GM12878 (cell line): ENCODE measurements around the gene WDR86. TPM values are rescaled to one million over a fixed set of nuclear protein-coding genes. Genes with fewer than 3 reads are reported as not detected.

ENCODE experiments used
- ATAC-seq: fragments of 200-7000 bp; cut with Tn5 transposase; 3 replicates; pipeline ENCODE4 v1.9.1; 2020; ENCODE audit warnings: mild to moderate bottlenecking, moderate library complexity
- BruUV-seq: library from RNA; stranded (reverse); fragments of 400-500 nt; replicated peaks from 2 replicates; lab custom pipeline; 2021; lab: Mats Ljungman, UMichigan
- CTCF ChIA-PET: fragments of 300-600 bp; sonication (Branson Sonifier 250); formaldehyde crosslinking; extraction: SDS; loops from one replicate; lab custom pipeline; 2021; ENCODE audit warnings: inconsistent platforms; lab: Yijun Ruan, JAX
- POLR2A ChIA-PET: fragments of 350-600 bp; formaldehyde crosslinking; extraction: SDS; loops from one replicate; lab custom pipeline; 2021; ENCODE audit warnings: inconsistent platforms; lab: Charles Lee
- RAD21 ChIA-PET: fragments of 300-600 bp; sonication (Branson Sonifier 250); formaldehyde crosslinking; loops from one replicate; lab custom pipeline; 2023; ENCODE audit warnings: antibody characterized with exemption; ENCODE audit not compliant: unreplicated experiment; lab: Charles Lee
- SMC1A ChIA-PET: fragments of 300-600 bp; sonication (Branson Sonifier 250); formaldehyde crosslinking; loops from one replicate; lab custom pipeline; 2023; ENCODE audit not compliant: unreplicated experiment, uncharacterized antibody; lab: Charles Lee
- DNase-seq: peaks from one replicate; pipeline ENCODE4 v3.0.0-alpha.2; 2011; ENCODE audit warnings: low read depth, low spot score
- FAIRE-seq: peaks from 3 replicates; lab custom pipeline; 2011; peaks lifted over from hg19 to GRCh38; lab: Jason Lieb, UNC
- H2AFZ ChIP-seq: 2 replicates; pipeline ENCODE4 v1.6.0; 2011; ENCODE audit warnings: low read depth, low read length, control low read depth; ENCODE audit not compliant: control insufficient read depth
- H3K27ac ChIP-seq: 2 replicates; pipeline ENCODE4 v1.5.1; 2011; ENCODE audit warnings: control low read depth; ENCODE audit not compliant: control insufficient read depth, insufficient read depth
- H3K27me3 ChIP-seq, 2 experiments: replicated peaks in 1 of 2; 2 replicates each; pipeline versions ENCODE4 v1.6.0 to v1.6.1; 2011; ENCODE audit warnings: low read length in 1 of 2; ENCODE audit not compliant: control insufficient read depth in 2 of 2, insufficient read depth in 2 of 2
- H3K36me3 ChIP-seq, 2 experiments: 2 replicates each; pipeline ENCODE4 v1.5.1; 2011; ENCODE audit warnings: low read length in 1 of 2; ENCODE audit not compliant: control insufficient read depth in 2 of 2, insufficient read depth in 2 of 2
- H3K4me1 ChIP-seq: 2 replicates; pipeline ENCODE4 v1.6.1; 2011; ENCODE audit warnings: mild to moderate bottlenecking, low read length, moderate library complexity, mixed read lengths; ENCODE audit not compliant: control insufficient read depth, insufficient read depth
- H3K4me2 ChIP-seq: 2 replicates; pipeline ENCODE4 v1.6.0; 2011; ENCODE audit warnings: control low read depth; ENCODE audit not compliant: control insufficient read depth, insufficient read depth
- H3K4me3 ChIP-seq: fragments of 200-600 bp; sonication (generic); 2 replicates; pipeline ENCODE4 v1.5.1; 2016
- H3K79me2 ChIP-seq: 2 replicates; pipeline ENCODE4 v1.6.0; 2011; ENCODE audit warnings: low read length; ENCODE audit not compliant: control insufficient read depth, insufficient read depth
- H3K9ac ChIP-seq: 2 replicates; pipeline ENCODE4 v1.8.0; 2011; ENCODE audit warnings: low read length, control low read depth, mixed read lengths; ENCODE audit not compliant: control insufficient read depth, insufficient read depth
- H3K9me3 ChIP-seq: replicated peaks from 3 replicates; pipeline ENCODE4 v1.5.1; 2011; ENCODE audit warnings: mild to moderate bottlenecking, low read length; ENCODE audit not compliant: control insufficient read depth, insufficient read depth
- H4K20me1 ChIP-seq: 2 replicates; pipeline ENCODE4 v1.6.0; 2011; ENCODE audit not compliant: control insufficient read depth, insufficient read depth
- BCL3 ChIP-seq: IDR thresholded peaks from 2 replicates; pipeline ENCODE4 v1.6.1; 2011; ENCODE audit warnings: borderline replicate concordance, low read depth, mild to moderate bottlenecking, moderate library complexity, low read length; ENCODE audit not compliant: insufficient read depth, poor library complexity, severe bottlenecking
- BHLHE40 ChIP-seq, 2 experiments: fragments of 450-650 bp in 1 of 2; IDR thresholded peaks; 2 replicates each; pipeline ENCODE4 v1.6.1; 2011 to 2017; ENCODE audit warnings: low read depth in 2 of 2, borderline replicate concordance in 1 of 2, improper control_type of control experiment in 1 of 2, low read length in 1 of 2, mild to moderate bottlenecking in 1 of 2
- CTCF ChIP-seq, 3 experiments: IDR thresholded peaks in 2 of 3; conservative IDR thresholded peaks in 1 of 3; 2 replicates each; pipeline ENCODE4 v1.5.1; 2011; ENCODE audit warnings: low read depth in 3 of 3, low read length in 3 of 3, mild to moderate bottlenecking in 3 of 3, control low read depth in 2 of 3, moderate library complexity in 2 of 3, inconsistent platforms in 1 of 3, mixed read lengths in 1 of 3; ENCODE audit not compliant: control insufficient read depth in 2 of 3, insufficient read depth in 1 of 3; ENCODE audit errors: extremely low read depth in 1 of 3
- DPF2 ChIP-seq: fragments of 450-650 bp; IDR thresholded peaks from 2 replicates; pipeline ENCODE4 v1.6.1; 2017; ENCODE audit warnings: mild to moderate bottlenecking
- E2F8 ChIP-seq: fragments of 450-650 bp; IDR thresholded peaks from 2 replicates; pipeline ENCODE4 v1.6.1; 2018; ENCODE audit warnings: mild to moderate bottlenecking, low read depth, moderate library complexity; ENCODE audit not compliant: partially characterized antibody
- EGR1 ChIP-seq, 2 experiments: IDR thresholded peaks; 1 replicate in 1 of 2; 2 replicates in 1 of 2; pipeline ENCODE4 v1.6.1; 2011 to 2012; ENCODE audit warnings: low read depth in 2 of 2, low read length in 2 of 2, borderline replicate concordance in 1 of 2, mild to moderate bottlenecking in 1 of 2, moderate library complexity in 1 of 2
- HCFC1 ChIP-seq: fragments of 150-350 bp; IDR thresholded peaks from 2 replicates; pipeline ENCODE4 v1.6.1; 2014; ENCODE audit warnings: low read length
- MEF2A ChIP-seq: IDR thresholded peaks from 2 replicates; pipeline ENCODE4 v1.6.1; 2011; ENCODE audit warnings: low read depth, mild to moderate bottlenecking, low read length, moderate library complexity; ENCODE audit not compliant: insufficient read depth
- NRF1 ChIP-seq: conservative IDR thresholded peaks from 2 replicates; pipeline ENCODE4 v1.6.1; 2011; ENCODE audit warnings: mild to moderate bottlenecking, low read depth, low read length, improper control_type of control experiment
- PAX5 ChIP-seq: IDR thresholded peaks from 2 replicates; pipeline ENCODE4 v1.6.1; 2011; ENCODE audit warnings: low read depth, low read length, borderline replicate concordance
- RAD21 ChIP-seq: IDR thresholded peaks from 2 replicates; pipeline ENCODE4 v1.6.1; 2011; ENCODE audit warnings: mild to moderate bottlenecking, low read depth, low read length, moderate library complexity; ENCODE audit not compliant: insufficient read depth
- SMAD5 ChIP-seq: IDR thresholded peaks from 2 replicates; pipeline ENCODE4 v1.6.1; 2016; ENCODE audit warnings: antibody characterized with exemption, low read depth
- ZBTB33 ChIP-seq: fragments of 450-650 bp; IDR thresholded peaks from 2 replicates; pipeline ENCODE4 v1.6.1; 2017; ENCODE audit warnings: mild to moderate bottlenecking
- WGBS: methylation state at CpG from one replicate; pipeline ENCODE4 v1.1.6; 2016; ENCODE audit warnings: low lambda C conversion rate; ENCODE audit not compliant: insufficient replicate concordance, insufficient coverage; ENCODE audit errors: missing lambda C conversion rate; 5-methylcytosine and 5-hydroxymethylcytosine counted together
- in situ Hi-C: fragments of 300-500 bp; cut with MboI; formaldehyde crosslinking; loops from 9 replicates; pipeline ENCODE4 v1.14.3; 2018; ENCODE audit warnings: mixed read lengths
- intact Hi-C: fragments of 100-400 bp; cut with micrococcal nuclease; formaldehyde crosslinking; loops from one replicate; pipeline ENCODE4 v1.14.2; 2022; ENCODE audit not compliant: unreplicated experiment
- polyA plus RNA-seq, 11 experiments: library from polyadenylated mRNA; depleted of rRNA in 4 of 11; unstranded in 6 of 11; stranded (reverse) in 5 of 11; fragments of >200 nt; fragmentation: Nextera tagmentation in 4 of 11; fragmentation: Illumina TruSeq in 1 of 11; extraction: Ambion mirVana in 4 of 11; extraction: Trizol in 1 of 11; gene quantifications; 1 replicate in 1 of 11; 2 replicates in 10 of 11; pipeline versions ENCODE4 v1.2.1 to v1.2.3, GENCODE V29; 2011 to 2016; ENCODE audit warnings: inconsistent platforms in 2 of 11, missing spikeins in 2 of 11, low read depth in 1 of 11
- total RNA-seq, 4 experiments: library from RNA; depleted of rRNA in 3 of 4; stranded (reverse); fragments of >200 nt in 3 of 4; fragmentation: Illumina TruSeq in 1 of 4; extraction: Trizol in 1 of 4; gene quantifications; 2 replicates each; pipeline versions ENCODE4 v1.2.1 to v1.2.3, GENCODE V29; 2013 to 2021

Gene WDR86
- total and polyA plus RNA-seq, 10 of the 15 experiments (the other 5 are each of a cell fraction or from before 2014, with no cell fraction given), result 0.05 to 0.19 (median 0.15) TPM; not detected in 7

GRCh38 chr7:151405588-151405987, 4.2 kb downstream of the WDR86 start (continued):
- TF ChIP-seq HCFC1, result no peak
- TF ChIP-seq, all 136 proteins: peak for 0

- FAIRE-seq, result no peak
- in situ Hi-C loops (no loop called here), intact Hi-C loops (no loop called here)
- Histone ChIP-seq H3K27me3 (peaks cover 1 to 4% of the 10 kb centered on the region in 2 experiments; a peak in 3 of 4 replicates), H3K9ac (no peak overlapping the region), H3K27ac (no peak overlapping the region), H3K9me3 (no peaks in the 10 kb centered on the region), H3K4me3 (no peak overlapping the region), H3K4me1 (peaks cover 11% of the 10 kb centered on the region), H3K79me2 (no peaks in the 10 kb centered on the region), H3K4me2 (no peak overlapping the region), H4K20me1 (no peaks in the 10 kb centered on the region), H2AFZ (no peak overlapping the region), H3K36me3 (no peaks in the 10 kb centered on the region)
- ChIA-PET RAD21 (no interaction called here), CTCF (no interaction called here), POLR2A (no interaction called here), SMC1A (no interaction called here)
- WGBS, result 64% methylated on average over 9 of the region's 9 CpGs
- BruUV-seq, result no TSS peak
- no peak for ATAC-seq
- no peak for DNase-seq
- TF ChIP-seq NRF1 (no peak), MEF2A (no peak), PAX5 (no peak), SMAD5 (no peak), BCL3 (no peak), ZBTB33 (no peak), RAD21 (no peak), CTCF (IDR thresholded peaks at IDR 0.05 in 2 of 3, conservative IDR thresholded peaks at IDR 0.05 in 1 of 3; ENCODE audit: control insufficient read depth in 2 of 3, extremely low read depth in 1 of 3, insufficient read depth in 1 of 3, low read depth in 3 of 3, low read length in 3 of 3) (no peak), DPF2 (no peak), BHLHE40 (IDR thresholded peaks at IDR 0.05; ENCODE audit: borderline replicate concordance in 1 of 2, low read depth in 2 of 2, low read length in 1 of 2) (no peak), EGR1 (IDR thresholded peaks at IDR 0.05; ENCODE audit: borderline replicate concordance in 1 of 2, low read depth in 2 of 2, low read length in 2 of 2) (no peak), E2F8 (no peak)
These were observed 4.8 kb downstream of the WDR86 start for GRCh38 chr7:151405056-151405455.
